T-helper 2 cell treated with Interferon-gamma antibody and Interleukin-4, amounts not matched to agents 5 μg/mL and 100 μg/mL, for 36 hours (primary cell): ENCODE results near the gene GRID1.

Experiments
- DNase-seq: peaks from one replicate; pipeline ENCODE4 v3.0.0; 2021; ENCODE audit warnings: low spot score
- H3K27ac Mint-ChIP-seq: one replicate; pipeline ENCODE4 v1.8.0; 2021; ENCODE audit warnings: mild to moderate bottlenecking, mixed read lengths
- H3K27me3 Mint-ChIP-seq: one replicate; pipeline ENCODE4 v1.8.0; 2021; ENCODE audit warnings: low read depth, mixed read lengths
- H3K36me3 Mint-ChIP-seq: one replicate; pipeline ENCODE4 v1.8.0; 2021; ENCODE audit warnings: low read depth, mixed read lengths
- H3K4me1 Mint-ChIP-seq: one replicate; pipeline ENCODE4 v1.8.0; 2021; ENCODE audit warnings: low read depth, mixed read lengths
- H3K4me3 Mint-ChIP-seq: one replicate; pipeline ENCODE4 v1.8.0; 2022; ENCODE audit warnings: mild to moderate bottlenecking, moderate library complexity, mixed read lengths
- H3K9me3 Mint-ChIP-seq: one replicate; pipeline ENCODE4 v1.8.0; 2021; ENCODE audit warnings: mixed read lengths

GRID1 gene

DNA sequence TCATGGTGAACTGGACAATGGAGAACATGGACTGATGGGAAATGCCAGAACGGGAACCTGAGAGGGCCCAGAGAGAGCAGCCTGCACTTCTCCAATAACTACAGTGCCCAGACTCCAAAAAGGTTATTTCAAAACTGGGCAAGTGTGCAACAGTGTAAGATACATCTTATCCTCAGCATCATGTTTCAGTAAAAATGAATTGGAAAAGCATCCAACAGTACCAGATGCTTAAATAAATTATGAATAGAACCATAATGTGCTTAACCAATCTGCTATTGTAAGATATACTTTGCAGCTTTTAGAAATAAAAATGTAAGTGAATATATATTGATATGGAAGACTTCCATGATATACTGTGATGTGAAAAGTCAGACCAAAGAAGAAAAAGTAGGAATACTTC, 303.3 kb downstream of the GRID1 start:
- Mint-ChIP-seq H3K9me3 (no peaks in the 10 kb centered on the region), H3K27me3 (peaks cover 2% of the 10 kb centered on the region), H3K4me3 (no peak overlapping the region), H3K27ac (no peak overlapping the region), H3K4me1 (no peaks in the 10 kb centered on the region), H3K36me3 (no peaks in the 10 kb centered on the region)
- DNase-seq, result no peak

- H3K4me3 Mint-ChIP-seq, result no peak overlapping the region
- H3K36me3 Mint-ChIP-seq, result no peaks in the 10 kb centered on the region
- no peaks in the 10 kb centered on the region for H3K9me3 Mint-ChIP-seq
- H3K27me3 Mint-ChIP-seq, result peaks cover 3% of the 10 kb centered on the region
- H3K4me1 Mint-ChIP-seq, result no peaks in the 10 kb centered on the region
- no peak for DNase-seq
- H3K27ac Mint-ChIP-seq, result no peak overlapping the region
Observed at GRCh38 chr10:86062647-86063145, 303.9 kb downstream of the GRID1 start.

GRCh38 chr10:86062198-86062550, 304.4 kb downstream of the GRID1 start:
- DNase-seq, result no peak
- Mint-ChIP-seq H3K4me1 (no peaks in the 10 kb centered on the region), H3K9me3 (no peaks in the 10 kb centered on the region), H3K27me3 (peaks cover 7% of the 10 kb centered on the region), H3K27ac (no peak overlapping the region), H3K4me3 (no peak overlapping the region), H3K36me3 (no peaks in the 10 kb centered on the region)

GRCh38 chr10:86061278-86062197, 305.1 kb downstream of the GRID1 start:
- DNase-seq, result no peak
- Mint-ChIP-seq H3K27me3 (peaks cover 7% of the 10 kb centered on the region), H3K4me1 (no peaks in the 10 kb centered on the region), H3K27ac (no peak overlapping the region), H3K4me3 (no peak overlapping the region), H3K9me3 (no peaks in the 10 kb centered on the region), H3K36me3 (no peaks in the 10 kb centered on the region)

DNA sequence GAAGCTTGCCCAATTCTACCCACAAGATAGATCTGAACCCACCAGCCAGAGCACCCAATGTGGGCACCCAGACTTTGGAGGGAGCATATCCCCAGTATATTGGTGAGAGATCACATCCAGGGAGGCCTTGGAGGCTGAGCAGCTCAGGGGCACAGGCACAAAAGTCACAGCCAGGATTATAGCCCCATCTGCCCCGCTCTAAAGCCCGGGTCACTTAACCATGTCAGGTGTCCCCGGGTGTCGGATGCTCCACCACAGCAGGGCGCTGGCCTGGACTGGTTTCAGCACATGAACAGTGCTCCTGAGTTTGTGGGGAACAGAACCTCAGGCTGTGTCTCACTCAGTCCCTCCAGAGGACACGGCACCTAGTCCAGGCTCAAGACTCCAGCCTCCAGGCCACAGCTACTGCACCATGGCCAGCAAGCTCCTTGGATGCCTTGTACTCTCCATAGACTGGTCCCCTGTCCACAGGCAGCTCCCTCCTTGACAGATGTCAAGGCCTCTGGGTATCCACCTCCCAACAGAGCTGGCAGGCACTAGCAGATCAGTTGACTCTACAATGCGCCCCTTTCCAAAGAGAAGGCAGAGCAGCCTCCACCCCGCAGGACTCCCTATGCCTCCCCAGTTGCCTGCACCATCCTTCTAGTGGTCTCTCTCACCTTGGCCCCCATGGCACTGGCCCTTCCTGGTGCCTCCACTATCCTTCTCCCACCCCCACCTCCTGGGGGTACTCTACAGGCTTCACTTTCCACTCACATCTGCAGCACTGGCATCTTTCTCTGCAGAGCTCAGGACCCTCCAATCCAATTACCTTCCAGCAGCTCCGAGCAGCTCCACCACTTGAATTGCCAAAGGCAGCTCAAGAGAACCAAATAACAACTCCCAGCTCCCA, 306.0 kb downstream of the GRID1 start:
- Mint-ChIP-seq H3K27ac (no peak overlapping the region), H3K9me3 (no peaks in the 10 kb centered on the region), H3K27me3 (peaks cover 12% of the 10 kb centered on the region), H3K4me1 (no peaks in the 10 kb centered on the region), H3K36me3 (no peaks in the 10 kb centered on the region), H3K4me3 (no peak overlapping the region)
- no peak for DNase-seq

DNA sequence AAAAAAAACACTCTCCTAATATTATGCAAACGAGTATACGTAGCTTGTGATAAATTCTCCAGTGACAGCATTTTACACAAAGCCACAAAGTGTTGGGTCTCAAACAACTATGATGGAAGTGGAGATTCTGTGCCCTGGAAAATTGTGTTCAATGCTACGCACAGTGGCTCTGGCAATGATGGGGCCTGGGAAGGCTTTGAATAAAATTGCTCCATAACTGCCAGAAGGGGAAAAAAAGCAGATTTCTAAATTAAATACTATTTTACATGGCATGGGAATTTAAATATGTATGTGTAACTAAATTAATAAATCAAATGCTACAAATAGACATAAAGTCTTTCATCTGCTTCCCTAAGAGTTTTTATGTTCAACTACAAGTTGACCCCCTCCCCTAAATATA, 306.7 kb downstream of the GRID1 start:
- Mint-ChIP-seq H3K27me3 (peaks cover 13% of the 10 kb centered on the region), H3K4me1 (no peaks in the 10 kb centered on the region), H3K36me3 (no peaks in the 10 kb centered on the region), H3K9me3 (no peaks in the 10 kb centered on the region), H3K27ac (no peak overlapping the region), H3K4me3 (no peak overlapping the region)
- no peak for DNase-seq

DNA sequence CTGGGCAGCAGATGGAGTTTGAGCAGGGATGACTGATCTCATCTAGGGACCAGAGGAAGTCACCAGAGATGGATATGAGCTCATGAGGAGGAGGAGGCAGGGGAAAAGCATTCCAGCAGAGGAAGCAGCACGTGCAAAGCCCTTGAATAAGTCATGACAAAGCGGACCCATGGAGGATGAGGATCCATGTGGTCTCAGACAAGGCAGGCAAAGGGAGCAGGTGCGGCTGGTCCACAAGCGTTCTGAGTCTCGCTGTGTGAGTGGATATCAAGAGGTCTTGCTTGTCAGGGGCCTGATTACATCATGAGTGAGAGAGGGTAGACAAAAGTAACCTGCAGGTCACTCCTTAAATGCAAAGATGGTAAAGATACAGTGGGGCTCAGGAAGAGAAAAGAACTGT, 307.6 kb downstream of the GRID1 start:
- Mint-ChIP-seq H3K4me3 (no peak overlapping the region), H3K36me3 (no peaks in the 10 kb centered on the region), H3K27ac (no peak overlapping the region), H3K27me3 (peaks cover 12% of the 10 kb centered on the region), H3K9me3 (no peaks in the 10 kb centered on the region), H3K4me1 (no peaks in the 10 kb centered on the region)
- no peak for DNase-seq

- Mint-ChIP-seq H3K27me3 (peaks cover 16% of the 10 kb centered on the region), H3K4me3 (no peak overlapping the region), H3K36me3 (no peaks in the 10 kb centered on the region), H3K4me1 (no peaks in the 10 kb centered on the region), H3K9me3 (no peaks in the 10 kb centered on the region), H3K27ac (no peak overlapping the region)
- no peak for DNase-seq
Observed at GRCh38 chr10:86057708-86058107, 308.9 kb downstream of the GRID1 start.

DNA sequence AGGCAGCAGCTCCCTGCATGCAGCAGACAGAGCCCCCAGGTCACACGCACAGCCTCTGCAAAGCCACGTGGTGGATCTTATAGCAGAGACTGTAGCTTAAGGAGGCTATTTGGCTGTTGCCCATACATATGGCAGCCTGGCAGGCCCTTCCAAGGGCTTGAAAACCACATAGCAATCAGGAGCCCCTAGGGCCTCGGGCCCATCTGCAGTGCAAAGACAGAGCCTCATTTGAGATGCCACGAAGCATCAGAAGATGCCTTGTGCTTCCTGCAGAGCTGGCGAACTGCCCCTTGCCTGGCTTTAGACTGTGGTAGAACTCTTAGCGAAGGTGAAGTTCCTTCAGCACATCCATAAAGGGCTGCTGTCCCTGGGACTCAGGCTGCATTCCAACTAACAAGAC, 309.9 kb downstream of the GRID1 start:
- Mint-ChIP-seq H3K9me3 (no peaks in the 10 kb centered on the region), H3K27me3 (peaks cover 16% of the 10 kb centered on the region), H3K4me1 (no peaks in the 10 kb centered on the region), H3K36me3 (no peaks in the 10 kb centered on the region), H3K4me3 (no peak overlapping the region), H3K27ac (no peak overlapping the region)
- DNase-seq, result no peak

DNA sequence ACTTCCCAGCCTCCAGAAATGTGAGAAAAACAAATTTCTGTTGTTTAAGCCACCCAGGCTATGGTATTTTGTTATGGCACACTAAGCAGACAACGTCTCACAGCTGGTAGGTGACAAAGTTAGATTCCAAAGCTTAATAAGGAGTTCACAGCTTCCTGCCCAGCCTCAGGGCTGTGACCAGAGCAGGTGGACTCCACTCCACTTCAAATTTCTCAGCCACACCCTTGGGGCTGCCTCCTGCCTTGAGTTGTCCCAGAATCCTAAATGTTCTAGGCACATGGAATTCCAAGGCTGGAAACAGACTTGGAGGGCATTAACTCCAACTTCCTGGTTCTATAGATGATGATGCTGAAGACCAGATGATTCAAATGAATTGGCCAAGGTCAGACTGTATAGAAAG, 310.7 kb downstream of the GRID1 start:
- H3K27ac Mint-ChIP-seq, result no peak overlapping the region
- no peaks in the 10 kb centered on the region for H3K4me1 Mint-ChIP-seq
- DNase-seq, result no peak
- no peak overlapping the region for H3K4me3 Mint-ChIP-seq
- no peaks in the 10 kb centered on the region for H3K9me3 Mint-ChIP-seq
- H3K27me3 Mint-ChIP-seq, result peaks cover 16% of the 10 kb centered on the region
- no peaks in the 10 kb centered on the region for H3K36me3 Mint-ChIP-seq

DNA sequence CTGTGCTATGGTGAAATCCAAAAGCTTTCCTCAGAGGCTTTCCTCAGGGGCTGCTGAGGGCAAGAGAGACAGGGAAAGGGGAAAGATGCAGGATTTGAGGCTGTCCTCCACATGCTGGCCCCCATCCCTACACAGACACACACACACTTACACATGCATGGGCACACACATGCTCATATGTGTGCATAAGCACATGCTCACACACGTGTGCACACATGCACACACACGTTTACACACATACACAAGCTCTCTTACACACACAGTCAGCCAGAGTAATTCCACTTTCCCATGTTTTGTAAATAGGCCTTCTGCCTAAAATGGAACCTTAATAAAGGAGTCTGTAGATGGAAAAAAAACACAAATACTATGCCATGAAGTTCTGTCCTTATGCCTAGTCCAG, 312.9 kb downstream of the GRID1 start:
- H3K27ac Mint-ChIP-seq, result no peak overlapping the region
- DNase-seq, result no peak
- H3K4me1 Mint-ChIP-seq, result no peaks in the 10 kb centered on the region
- peaks cover 19% of the 10 kb centered on the region for H3K27me3 Mint-ChIP-seq
- no peaks in the 10 kb centered on the region for H3K9me3 Mint-ChIP-seq
- H3K36me3 Mint-ChIP-seq, result no peaks in the 10 kb centered on the region
- H3K4me3 Mint-ChIP-seq, result no peak overlapping the region

GRCh38 chr10:86051586-86051985, 315.0 kb downstream of the GRID1 start:
- no peak overlapping the region for H3K4me3 Mint-ChIP-seq
- no peak overlapping the region for H3K27ac Mint-ChIP-seq
- no peaks in the 10 kb centered on the region for H3K36me3 Mint-ChIP-seq
- no peak for DNase-seq
- peaks cover 11% of the 10 kb centered on the region for H3K4me1 Mint-ChIP-seq
- no peaks in the 10 kb centered on the region for H3K9me3 Mint-ChIP-seq
- peaks cover 20% of the 10 kb centered on the region for H3K27me3 Mint-ChIP-seq

GRCh38 chr10:86049442-86049841, 317.2 kb downstream of the GRID1 start:
- Mint-ChIP-seq H3K4me1 (peaks cover 14% of the 10 kb centered on the region), H3K27me3 (peaks cover 29% of the 10 kb centered on the region), H3K27ac (no peak overlapping the region), H3K9me3 (no peaks in the 10 kb centered on the region), H3K4me3 (no peak overlapping the region), H3K36me3 (no peaks in the 10 kb centered on the region)
- DNase-seq, result no peak

DNA sequence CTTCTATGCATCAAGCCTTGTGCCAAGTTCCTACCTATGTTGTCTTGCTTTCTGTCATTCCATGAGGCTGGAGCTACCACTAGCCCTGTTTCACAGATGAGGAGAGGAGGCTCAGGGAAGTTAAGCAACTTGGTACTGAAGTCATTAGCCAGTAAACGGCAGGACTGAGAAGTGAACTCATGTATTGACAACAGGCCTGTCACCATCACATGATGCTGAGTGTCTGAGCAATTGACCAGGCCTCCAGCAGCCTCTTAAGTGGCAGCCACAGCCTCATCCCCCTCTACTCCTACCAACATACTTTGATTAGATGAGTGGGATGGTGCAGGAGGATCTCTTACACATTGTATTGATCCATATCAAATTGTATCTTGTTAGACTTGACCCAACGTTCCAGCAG, 317.6 kb downstream of the GRID1 start:
- Mint-ChIP-seq H3K27ac (no peak overlapping the region), H3K9me3 (no peaks in the 10 kb centered on the region), H3K4me1 (peaks cover 14% of the 10 kb centered on the region), H3K27me3 (peaks cover 29% of the 10 kb centered on the region), H3K4me3 (no peak overlapping the region), H3K36me3 (no peaks in the 10 kb centered on the region)
- no peak for DNase-seq
